Mesodermal cell (in vitro differentiated cells): ENCODE measurements around the gene PRR16.
"Not testable (repeated sequence)": the region's sequence is repeated elsewhere in the genome, so short reads cannot be mapped to it uniquely, and the experiment has no call there.

Experiments used
- H3K27ac ChIP-seq: 2 replicates; pipeline ENCODE4 v1.7.0; 2013; ENCODE audit warnings: mild to moderate bottlenecking, low read depth, low read length, moderate library complexity; ENCODE audit not compliant: severe bottlenecking
- H3K36me3 ChIP-seq: 2 replicates; pipeline ENCODE4 v1.7.1; 2013; ENCODE audit warnings: mild to moderate bottlenecking, low read length, moderate library complexity; ENCODE audit not compliant: control insufficient read depth, insufficient read depth
- H3K4me1 ChIP-seq: one replicate; pipeline ENCODE4 v1.7.1; 2013; ENCODE audit warnings: mild to moderate bottlenecking, low read length; ENCODE audit not compliant: insufficient read depth, control insufficient read depth, poor library complexity, severe bottlenecking
- H3K4me3 ChIP-seq: 2 replicates; pipeline ENCODE4 v1.7.0; 2013; ENCODE audit warnings: low read length, control low read depth, mild to moderate bottlenecking; ENCODE audit not compliant: insufficient read depth, poor library complexity, severe bottlenecking; ENCODE audit errors: extremely low read depth
- H3K9me3 ChIP-seq: 2 replicates; pipeline ENCODE4 v1.7.1; 2013; ENCODE audit warnings: mild to moderate bottlenecking, low read length, moderate library complexity; ENCODE audit not compliant: control insufficient read depth
- WGBS, 2 experiments: methylation state at CpG; one replicate each; pipeline ENCODE4 v1.1.5; 2013; ENCODE audit warnings: missing lambda C conversion rate in 2 of 2; ENCODE audit not compliant: insufficient coverage in 2 of 2; 5-methylcytosine and 5-hydroxymethylcytosine counted together

PRR16 gene

GRCh38 chr5:120446901-120447300, 17.2 kb upstream of the PRR16 start:
- peaks cover 41% of the 10 kb centered on the region for H3K4me1 ChIP-seq
- H3K36me3 ChIP-seq: no peaks in the 10 kb centered on the region
- H3K9me3 ChIP-seq: no peaks in the 10 kb centered on the region
- H3K27ac ChIP-seq: peak overlapping the region; percentile 78
- H3K4me3 ChIP-seq: no peak overlapping the region
- WGBS, 2 experiments: 71% methylated on average over 1 of the region's 2 CpGs

GRCh38 chr5:120447706-120448239, 16.3 kb upstream of the PRR16 start:
- no peaks in the 10 kb centered on the region for H3K36me3 ChIP-seq
- no peaks in the 10 kb centered on the region for H3K9me3 ChIP-seq
- no peak overlapping the region for H3K4me3 ChIP-seq
- peaks cover 45% of the 10 kb centered on the region for H3K4me1 ChIP-seq
- 44 to 50% methylated on average over 1 of the region's 1 CpG for whole genome bisulfite sequencing, 2 experiments
- H3K27ac ChIP-seq: peak overlapping the region; percentile 10

GRCh38 chr5:120449501-120449900, 14.6 kb upstream of the PRR16 start:
- Histone ChIP-seq H3K27ac (peak overlapping the region; percentile 63), H3K4me3 (no peak overlapping the region), H3K36me3 (no peaks in the 10 kb centered on the region), H3K9me3 (no peaks in the 10 kb centered on the region), H3K4me1 (peaks cover 45% of the 10 kb centered on the region)
- 38 to 83% methylated on average over 1 to 2 of the region's 3 CpGs for WGBS, 2 experiments

DNA sequence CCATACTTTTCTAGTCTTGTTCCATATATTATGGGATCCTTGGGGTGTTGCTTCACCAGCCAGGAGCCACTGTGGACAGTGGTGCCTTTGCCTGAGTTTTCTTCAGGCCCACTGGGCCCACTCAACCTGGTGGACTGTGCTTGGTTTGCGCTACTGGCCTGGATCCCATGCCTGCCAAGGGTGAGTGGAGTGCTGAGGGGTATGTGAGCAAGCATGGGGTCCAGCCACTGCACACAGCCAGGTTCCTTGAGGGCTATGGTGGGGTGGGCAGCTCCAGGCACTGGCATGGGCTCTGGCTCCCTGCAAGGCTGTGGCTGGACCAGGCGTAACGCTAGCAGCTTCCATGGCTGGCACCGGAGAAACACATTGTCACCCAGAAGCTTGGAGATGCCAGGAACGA, 13.2 kb upstream of the PRR16 start:
- Histone ChIP-seq H3K4me3 (no peak overlapping the region), H3K36me3 (no peaks in the 10 kb centered on the region), H3K27ac (no peak overlapping the region), H3K9me3 (no peaks in the 10 kb centered on the region), H3K4me1 (peaks cover 38% of the 10 kb centered on the region)
- 71 to 100% methylated on average over 1 to 4 of the region's 5 CpGs for WGBS, 2 experiments

DNA sequence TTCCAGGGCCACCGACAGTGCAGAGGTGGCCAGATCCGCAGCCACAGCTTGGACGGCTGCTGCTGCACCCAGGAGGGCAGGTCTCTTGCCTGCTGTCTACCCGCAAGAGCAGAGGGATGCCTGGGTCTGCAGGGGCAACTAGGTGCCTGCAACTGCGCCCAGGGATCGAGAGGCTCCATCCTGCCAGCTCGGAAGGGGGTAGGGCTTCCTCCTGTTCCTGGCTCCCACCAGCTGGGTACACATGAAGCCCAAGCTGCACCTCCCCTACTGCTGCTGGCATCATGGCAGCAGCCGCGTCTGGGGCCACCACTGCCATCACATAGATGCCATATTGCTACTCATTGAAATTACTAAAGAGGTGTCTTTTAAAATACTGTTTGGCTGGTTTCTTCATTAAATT, 12.7 kb upstream of the PRR16 start:
- peaks cover 35% of the 10 kb centered on the region for H3K4me1 ChIP-seq
- WGBS, 2 experiments: 95 to 96% methylated on average over 4 to 7 of the region's 9 CpGs
- no peaks in the 10 kb centered on the region for H3K36me3 ChIP-seq
- H3K9me3 ChIP-seq: no peaks in the 10 kb centered on the region
- no peak overlapping the region for H3K27ac ChIP-seq
- no peak overlapping the region for H3K4me3 ChIP-seq

GRCh38 chr5:120452471-120452870, 11.6 kb upstream of the PRR16 start:
- no CpG with 5 or more reads among the region's 1 CpG for WGBS, 2 experiments
- Histone ChIP-seq H3K36me3 (no peaks in the 10 kb centered on the region), H3K9me3 (no peaks in the 10 kb centered on the region), H3K27ac (no peak overlapping the region), H3K4me3 (no peak overlapping the region), H3K4me1 (peaks cover 26% of the 10 kb centered on the region)

DNA sequence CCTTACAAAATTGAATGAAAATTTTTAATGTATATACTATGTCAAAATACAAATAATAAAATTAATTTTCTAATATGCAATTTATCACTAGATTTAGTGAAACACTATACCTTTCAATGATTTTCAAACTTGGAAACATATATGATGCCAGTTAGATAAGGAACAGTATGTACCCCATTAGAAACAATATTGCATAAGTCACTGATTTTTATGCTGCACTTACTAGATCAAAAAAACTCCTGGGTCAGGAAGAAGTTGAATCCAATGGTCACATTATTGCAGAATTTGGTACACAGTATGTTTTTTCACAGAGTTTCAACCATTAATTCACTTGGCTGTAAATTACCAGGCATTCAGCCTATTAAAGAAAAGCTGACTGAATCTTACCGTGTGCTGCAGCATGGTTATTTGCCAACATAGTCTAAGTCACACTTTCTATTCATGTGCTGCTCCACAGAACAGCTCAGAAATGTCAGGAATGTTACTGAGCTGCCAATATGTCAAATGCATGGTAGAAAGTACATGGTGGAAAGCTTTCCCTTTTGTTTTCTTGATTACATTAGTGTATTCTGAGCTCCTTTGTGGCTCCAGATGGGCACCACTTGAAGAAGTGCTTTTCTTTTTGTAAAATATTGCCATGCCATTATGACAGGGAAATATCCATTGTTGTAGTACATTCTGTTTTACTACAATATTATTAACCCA, 9.9 kb upstream of the PRR16 start:
- peaks cover 23% of the 10 kb centered on the region for H3K4me1 ChIP-seq
- H3K36me3 ChIP-seq: no peaks in the 10 kb centered on the region
- H3K9me3 ChIP-seq: no peaks in the 10 kb centered on the region
- H3K27ac ChIP-seq: peak overlapping the region; percentile 38
- H3K4me3 ChIP-seq: no peak overlapping the region
- WGBS, 2 experiments: 29 to 60% methylated on average over 1 of the region's 1 CpG

DNA sequence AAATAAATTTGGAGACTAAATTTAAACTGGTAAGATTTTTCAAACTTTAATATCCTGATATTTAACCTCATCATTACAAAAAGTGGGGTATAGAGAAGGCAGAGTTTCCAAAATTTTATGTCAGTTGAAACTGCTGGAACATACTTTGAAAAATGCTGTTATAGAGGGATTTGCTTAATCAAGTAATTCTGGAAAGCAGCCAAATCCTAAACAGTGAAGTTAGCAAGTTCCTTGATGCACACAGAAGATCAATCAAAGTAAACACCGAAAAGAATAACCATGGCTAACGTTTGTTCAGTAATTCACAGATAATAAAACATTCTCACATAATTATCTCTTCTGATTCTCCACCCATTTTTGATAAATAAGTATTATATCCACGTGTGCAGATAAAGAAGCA, 8.1 kb upstream of the PRR16 start:
- WGBS, 2 experiments: 67 to 100% methylated on average over 1 of the region's 3 CpGs

DNA sequence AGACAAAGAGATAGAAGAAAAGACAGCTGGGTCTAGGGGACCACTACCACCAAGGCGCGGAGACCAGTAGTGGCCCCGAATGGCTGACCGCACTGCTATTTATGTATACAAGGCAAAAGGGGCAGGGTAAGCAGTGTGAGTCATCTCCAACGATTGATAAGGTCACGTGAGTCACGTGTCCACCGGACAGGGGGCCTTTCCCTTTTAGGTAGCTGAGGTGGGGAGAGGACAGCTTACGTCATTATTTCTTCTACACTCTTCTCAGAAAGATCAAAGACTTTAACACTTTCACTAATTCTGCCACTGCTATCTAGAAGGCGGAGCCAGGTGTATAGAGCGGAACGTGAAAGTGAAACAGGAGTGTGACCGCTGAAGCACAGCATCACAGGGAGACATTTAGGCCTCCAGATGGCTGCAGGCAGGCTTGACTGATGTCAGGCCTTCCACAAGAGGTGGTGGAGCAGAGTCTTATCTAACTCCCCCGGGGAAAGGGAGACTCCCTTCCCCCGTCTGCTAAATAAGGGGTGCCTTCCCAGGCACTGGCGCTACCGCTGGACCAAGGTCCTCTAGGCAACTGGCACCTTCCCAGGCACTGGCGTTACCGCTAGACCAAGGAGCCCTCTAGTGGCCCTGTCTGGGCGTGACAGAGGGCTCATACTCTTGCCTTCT, 6.1 kb upstream of the PRR16 start:
- no peaks in the 10 kb centered on the region for H3K9me3 ChIP-seq
- WGBS, 2 experiments: 60 to 73% methylated on average over 14 of the region's 20 CpGs
- H3K27ac ChIP-seq: no peak overlapping the region
- no peak overlapping the region for H3K4me3 ChIP-seq
- H3K4me1 ChIP-seq: peaks cover 4% of the 10 kb centered on the region
- H3K36me3 ChIP-seq: no peaks in the 10 kb centered on the region

More for the DNA sequence above, 8.1 kb upstream of the PRR16 start:
- no peaks in the 10 kb centered on the region for H3K9me3 ChIP-seq
- no peak overlapping the region for H3K4me3 ChIP-seq
- H3K27ac ChIP-seq: no peak overlapping the region
- peaks cover 10% of the 10 kb centered on the region for H3K4me1 ChIP-seq
- no peaks in the 10 kb centered on the region for H3K36me3 ChIP-seq

DNA sequence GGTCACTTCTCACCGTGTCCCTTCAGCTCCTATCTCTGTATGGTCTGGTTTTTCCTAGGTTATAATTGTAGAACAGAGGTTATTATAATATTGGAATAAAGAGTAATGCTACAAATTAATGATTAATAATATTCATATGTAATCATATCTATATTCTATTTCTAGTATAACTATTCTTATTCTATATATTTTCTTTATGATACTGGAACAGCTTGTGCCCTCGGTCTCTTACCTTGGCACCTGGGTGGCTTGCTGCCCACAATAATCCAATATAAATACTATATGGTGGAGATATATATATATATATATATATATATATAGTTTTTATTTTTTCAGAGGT, 5.6 kb upstream of the PRR16 start:
- not testable (repeated sequence) for H3K36me3 ChIP-seq, H3K27ac ChIP-seq, H3K4me1 ChIP-seq, H3K9me3 ChIP-seq, H3K4me3 ChIP-seq
- no CpG with 5 or more reads among the region's 2 CpGs for WGBS, 2 experiments

GRCh38 chr5:120461251-120461650, 2.8 kb upstream of the PRR16 start:
- peaks cover 4% of the 10 kb centered on the region for H3K4me1 ChIP-seq
- no CpG with 5 or more reads among the region's 2 CpGs for WGBS, 2 experiments
- no peak overlapping the region for H3K4me3 ChIP-seq
- H3K9me3 ChIP-seq: no peaks in the 10 kb centered on the region
- no peak overlapping the region for H3K27ac ChIP-seq
- no peaks in the 10 kb centered on the region for H3K36me3 ChIP-seq
